ENCODE measurements around the gene DNAH3. TPM values are rescaled to one million over a fixed set of nuclear protein-coding genes. Genes with fewer than 3 reads are reported as not detected.
"Not testable (repeated sequence)": the region's sequence is repeated elsewhere in the genome, so short reads cannot be mapped to it uniquely, and the experiment has no call there.

DNAH3 gene
- total RNA-seq, 1 experiment from 2014 or later: 0.15 TPM

- DNase-seq (ENCODE audit: low read depth, low spot score) (no peak), ATAC-seq (no peak)
- Histone ChIP-seq H4K20me1 (ENCODE audit: insufficient read depth) (no peaks in the 10 kb centered on the region), H3K9ac (ENCODE audit: low read length) (no peak overlapping the region), H3K36me3 (ENCODE audit: control insufficient read depth in 1 of 2, insufficient read depth in 2 of 2, low read length in 2 of 2) (no peaks in the 10 kb centered on the region), H3K4me2 (ENCODE audit: low read length) (no peak overlapping the region), H3K27ac (ENCODE audit: low read depth, low read length) (no peak overlapping the region), H2AFZ (ENCODE audit: low read depth, low read length, poor library complexity, severe bottlenecking) (no peak overlapping the region), H3K4me3 (replicated peaks in 1 of 2; ENCODE audit: low read depth in 1 of 2, low read length in 2 of 2) (no peak overlapping the region), H3K9me3 (ENCODE audit: control insufficient read depth in 1 of 2, insufficient read depth in 1 of 2, low read depth in 1 of 2, low read length in 2 of 2) (no peaks in the 10 kb centered on the region), H3K79me2 (ENCODE audit: insufficient read depth, low read length) (no peaks in the 10 kb centered on the region), H3K27me3 (ENCODE audit: insufficient read depth, low read length) (no peaks in the 10 kb centered on the region), H3K9me2 (ENCODE audit: insufficient read depth) (no peaks in the 10 kb centered on the region), H3K4me1 (ENCODE audit: control insufficient read depth in 1 of 2, insufficient read depth in 2 of 2, low read length in 2 of 2) (no peaks in the 10 kb centered on the region)
- ChIA-PET CTCF (no interaction called here), POLR2A (no interaction called here), RAD21 (ENCODE audit: low non-redundant PET in 1 of 2, low total read pairs in 2 of 2, uncharacterized antibody in 2 of 2, unreplicated experiment in 2 of 2) (no interaction called here)
- BruUV-seq (replicated peaks): no TSS peak
- intact Hi-C loops (cut with micrococcal nuclease): no loop called here
- TF ChIP-seq RAD21 (IDR thresholded peaks at IDR 0.05; ENCODE audit: low read depth) (no peak), ZBTB33 (IDR thresholded peaks at IDR 0.05; ENCODE audit: extremely low read depth, insufficient replicate concordance, low read length) (no peak), EZH2 (IDR thresholded peaks at IDR 0.05) (no peak), EGR1 (IDR thresholded peaks at IDR 0.05; ENCODE audit: low read depth) (no peak), ZNF274 (IDR thresholded peaks at IDR 0.05; ENCODE audit: low read depth, low read length) (no peak), JUND (IDR thresholded peaks at IDR 0.05) (no peak), ZFX (IDR thresholded peaks at IDR 0.05) (no peak), MAX (IDR thresholded peaks at IDR 0.05) (no peak), POLR2AphosphoS5 (IDR thresholded peaks at IDR 0.05; ENCODE audit: low read depth, low read length) (no peak), POLR2A (IDR thresholded peaks at IDR 0.05; ENCODE audit: borderline replicate concordance, extremely low read depth, insufficient read depth, insufficient read length) (no peak)
Measured at GRCh38 chr16:20946015-20946629, 204.5 kb downstream of the DNAH3 start.

GRCh38 chr16:20945575-20945875 lies 205.1 kb downstream of the DNAH3 start:
- ATAC-seq; H3K27me3 ChIP-seq (ENCODE audit: insufficient read depth, low read length); intact Hi-C loops (cut with micrococcal nuclease); H3K9ac ChIP-seq (ENCODE audit: low read length); H3K27ac ChIP-seq (ENCODE audit: low read depth, low read length); RAD21 ChIA-PET (ENCODE audit: low non-redundant PET in 1 of 2, low total read pairs in 2 of 2, uncharacterized antibody in 2 of 2, unreplicated experiment in 2 of 2); BruUV-seq (replicated peaks); POLR2A ChIA-PET; CTCF ChIA-PET; H3K79me2 ChIP-seq (ENCODE audit: insufficient read depth, low read length); H3K9me3 ChIP-seq (ENCODE audit: control insufficient read depth in 1 of 2, insufficient read depth in 1 of 2, low read depth in 1 of 2, low read length in 2 of 2); H3K9me2 ChIP-seq (ENCODE audit: insufficient read depth); H3K4me1 ChIP-seq (ENCODE audit: control insufficient read depth in 1 of 2, insufficient read depth in 2 of 2, low read length in 2 of 2); H3K4me2 ChIP-seq (ENCODE audit: low read length); H3K4me3 ChIP-seq (replicated peaks in 1 of 2; ENCODE audit: low read depth in 1 of 2, low read length in 2 of 2); H4K20me1 ChIP-seq (ENCODE audit: insufficient read depth); DNase-seq (ENCODE audit: low read depth, low spot score); H3K36me3 ChIP-seq (ENCODE audit: control insufficient read depth in 1 of 2, insufficient read depth in 2 of 2, low read length in 2 of 2); H2AFZ ChIP-seq (ENCODE audit: low read depth, low read length, poor library complexity, severe bottlenecking): not testable (repeated sequence)
